GM23338 (cell line): ENCODE data around the gene FCHSD1. TPM values are rescaled to one million over a fixed set of nuclear protein-coding genes. Genes with fewer than 3 reads are reported as not detected.
"Not testable (repeated sequence)": the region's sequence is repeated elsewhere in the genome, so short reads cannot be mapped to it uniquely, and the experiment has no call there.

Source experiments
- ATAC-seq: fragments of 200-7000 bp; cut with Tn5 transposase; 3 replicates; pipeline ENCODE4 v1.9.1; 2020
- DNase-seq: peaks from one replicate; pipeline ENCODE4 v3.0.0-alpha.2; 2015; ENCODE audit warnings: low spot score
- H2AFZ ChIP-seq: fragments of 200-600 bp; sonication (generic); 2 replicates; pipeline ENCODE4 v1.8.0; 2016; ENCODE audit warnings: antibody characterized with exemption, mild to moderate bottlenecking, moderate library complexity
- H3F3A ChIP-seq: fragments of 200-600 bp; sonication (generic); replicated peaks from 2 replicates; pipeline ENCODE4 v1.8.0; 2017; ENCODE audit warnings: antibody characterized with exemption, mixed run types, low read depth
- H3K27ac ChIP-seq: fragments of 200-600 bp; sonication (generic); 2 replicates; pipeline ENCODE4 v1.6.1; 2016; ENCODE audit warnings: low read depth
- H3K27me3 ChIP-seq: fragments of 200-600 bp; sonication (generic); 2 replicates; pipeline ENCODE4 v1.8.0; 2016; ENCODE audit warnings: mild to moderate bottlenecking, mixed run types, moderate library complexity; ENCODE audit not compliant: insufficient read depth
- H3K36me3 ChIP-seq: fragments of 200-600 bp; sonication (generic); 2 replicates; pipeline ENCODE4 v1.8.0; 2016; ENCODE audit warnings: mild to moderate bottlenecking; ENCODE audit not compliant: insufficient read depth
- H3K4me1 ChIP-seq: fragments of 200-600 bp; sonication (generic); 2 replicates; pipeline ENCODE4 v1.8.0; 2016; ENCODE audit warnings: mild to moderate bottlenecking, moderate library complexity; ENCODE audit not compliant: insufficient read depth
- H3K4me2 ChIP-seq: fragments of 200-600 bp; sonication (generic); 2 replicates; pipeline ENCODE4 v1.7.1; 2017; ENCODE audit warnings: mixed run types
- H3K4me3 ChIP-seq: fragments of 200-600 bp; sonication (generic); 2 replicates; pipeline ENCODE4 v1.6.1; 2016; ENCODE audit warnings: mixed run types
- H3K79me2 ChIP-seq: fragments of 200-600 bp; sonication (generic); replicated peaks from 2 replicates; pipeline ENCODE4 v1.8.0; 2017; ENCODE audit warnings: mild to moderate bottlenecking; ENCODE audit not compliant: insufficient read depth
- H3K9me2 ChIP-seq: fragments of 200-600 bp; sonication (generic); 2 replicates; pipeline ENCODE4 v1.8.0; 2017; ENCODE audit not compliant: insufficient read depth
- H4K20me1 ChIP-seq: fragments of 200-600 bp; sonication (generic); replicated peaks from 2 replicates; pipeline ENCODE4 v1.8.0; 2017; ENCODE audit warnings: mild to moderate bottlenecking; ENCODE audit not compliant: insufficient read depth
- H3K27ac Mint-ChIP-seq: 2 replicates; pipeline ENCODE4 v1.8.0; 2020; ENCODE audit warnings: inconsistent platforms, mild to moderate bottlenecking, moderate library complexity, mixed read lengths
- H3K27me3 Mint-ChIP-seq: 3 replicates; pipeline ENCODE4 v1.8.0; 2022; ENCODE audit warnings: low read depth, mild to moderate bottlenecking, moderate library complexity, mixed read lengths, inconsistent platforms; ENCODE audit not compliant: insufficient read depth, poor library complexity
- H3K36me3 Mint-ChIP-seq: 3 replicates; pipeline ENCODE4 v1.8.0; 2021; ENCODE audit warnings: low read depth, mild to moderate bottlenecking, inconsistent platforms, moderate library complexity, mixed read lengths
- H3K4me1 Mint-ChIP-seq: 3 replicates; pipeline ENCODE4 v1.8.0; 2020; ENCODE audit warnings: mild to moderate bottlenecking, inconsistent platforms, mixed read lengths
- H3K4me3 Mint-ChIP-seq: 3 replicates; pipeline ENCODE4 v1.8.0; 2021; ENCODE audit warnings: moderate library complexity, mild to moderate bottlenecking, inconsistent platforms, mixed read lengths
- H3K9me3 Mint-ChIP-seq: 3 replicates; pipeline ENCODE4 v1.8.0; 2020; ENCODE audit warnings: moderate library complexity, mild to moderate bottlenecking, inconsistent platforms, mixed read lengths
- CREB1 ChIP-seq: fragments of 250-450 bp; sonication (Bioruptor Pico); IDR thresholded peaks from 2 replicates; pipeline ENCODE4 v1.5.0; 2020; ENCODE audit warnings: low read depth, mild to moderate bottlenecking, moderate library complexity
- EZH2 ChIP-seq: fragments of 200-600 bp; sonication (generic); IDR thresholded peaks from one replicate; pipeline ENCODE4 v1.8.0; 2017; ENCODE audit warnings: antibody characterized with exemption, mild to moderate bottlenecking, low read depth; ENCODE audit not compliant: unreplicated experiment
- JUNB ChIP-seq: IDR thresholded peaks from one replicate; pipeline ENCODE4 v1.6.1; 2016; ENCODE audit warnings: antibody characterized with exemption; ENCODE audit not compliant: unreplicated experiment
- NANOG ChIP-seq: IDR thresholded peaks from 2 replicates; pipeline ENCODE4 v1.6.1; 2016; ENCODE audit warnings: antibody characterized with exemption, borderline replicate concordance
- POLR2AphosphoS5 ChIP-seq: IDR thresholded peaks from 2 replicates; pipeline ENCODE4 v1.6.1; 2016; ENCODE audit warnings: antibody characterized with exemption, low read depth
- STAT1 ChIP-seq: IDR thresholded peaks from one replicate; pipeline ENCODE4 v1.6.1; 2016; ENCODE audit warnings: antibody characterized with exemption; ENCODE audit not compliant: unreplicated experiment
- ZNF114 ChIP-seq: fragments of 250-450 bp; sonication (Bioruptor Pico); IDR thresholded peaks from 2 replicates; pipeline ENCODE4 v1.5.0; 2020; ENCODE audit warnings: mild to moderate bottlenecking, moderate library complexity
- ZNF331 ChIP-seq: fragments of 250-450 bp; sonication (Bioruptor Pico); IDR thresholded peaks from 2 replicates; pipeline ENCODE4 v1.5.0; 2020; ENCODE audit warnings: low read depth, mild to moderate bottlenecking, moderate library complexity
- polyA plus RNA-seq: library from polyadenylated mRNA; unstranded; fragments of >200 nt; fragmentation: Nextera tagmentation; extraction: Ambion mirVana; gene quantifications from 2 replicates; pipeline ENCODE4 v1.2.1, GENCODE V29; 2016
- total RNA-seq: library from RNA; depleted of rRNA; stranded (reverse); fragments of >200 nt; shearing (Covaris generic); gene quantifications from 2 replicates; pipeline ENCODE4 v1.2.3, GENCODE V29; 2014
- TF ChIP-seq, protein P1 (sequence below): IDR thresholded peaks from one replicate; pipeline ENCODE4 v1.6.1; 2018; ENCODE audit warnings: antibody characterized with exemption; ENCODE audit not compliant: unreplicated experiment
- TF ChIP-seq, protein P2 (sequence below): IDR thresholded peaks from 2 replicates; pipeline ENCODE4 v1.6.1; 2016; ENCODE audit warnings: antibody characterized with exemption
- TF ChIP-seq, protein P3 (sequence below), 2 experiments: fragments of 200-600 bp in 1 of 2; sonication (generic) in 1 of 2; conservative IDR thresholded peaks; 2 replicates each; pipeline versions ENCODE4 v1.5.1 to v1.6.1; 2016 to 2017; ENCODE audit warnings: antibody characterized with exemption in 2 of 2, low read depth in 2 of 2, mild to moderate bottlenecking in 2 of 2, moderate library complexity in 1 of 2

Gene FCHSD1
- total and polyA plus RNA-seq, 2 experiments from 2014 or later, result 24.7 to 46.6 TPM

DNA sequence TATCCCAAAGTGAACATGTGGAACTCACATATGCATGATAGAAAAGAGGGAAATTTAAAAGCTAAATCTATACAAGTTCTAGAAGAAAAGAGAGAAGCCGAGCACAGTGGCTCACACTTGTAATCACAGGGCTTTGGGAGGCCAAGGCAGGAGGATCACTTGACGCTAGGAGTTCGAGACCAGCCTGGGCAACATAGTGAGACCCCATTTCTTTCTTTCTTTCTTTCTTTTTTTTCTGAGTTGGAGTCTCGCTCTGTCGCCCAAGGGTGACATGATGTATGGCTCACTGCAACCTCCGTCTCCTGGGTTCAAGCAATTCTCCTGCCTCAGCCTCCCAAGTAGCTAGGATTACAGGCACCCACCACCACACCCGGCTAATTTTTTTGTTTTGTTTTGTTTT, 41.3 kb downstream of the FCHSD1 start:
- Histone ChIP-seq H3K79me2 (peaks cover 100% of the 10 kb centered on the region), H3K4me1 (peaks cover 20% of the 10 kb centered on the region), H4K20me1 (peaks cover 27% of the 10 kb centered on the region)
- H3K36me3 Mint-ChIP-seq, DNase-seq, H3K36me3 ChIP-seq, H3K27me3 Mint-ChIP-seq, H3F3A ChIP-seq, H3K27ac Mint-ChIP-seq, H3K9me2 ChIP-seq, H3K27me3 ChIP-seq, H3K4me2 ChIP-seq, H3K9me3 Mint-ChIP-seq, H2AFZ ChIP-seq, ATAC-seq, H3K27ac ChIP-seq, H3K4me3 Mint-ChIP-seq, H3K4me3 ChIP-seq: not testable (repeated sequence)
- H3K4me1 Mint-ChIP-seq, result peaks cover 22% of the 10 kb centered on the region

DNA sequence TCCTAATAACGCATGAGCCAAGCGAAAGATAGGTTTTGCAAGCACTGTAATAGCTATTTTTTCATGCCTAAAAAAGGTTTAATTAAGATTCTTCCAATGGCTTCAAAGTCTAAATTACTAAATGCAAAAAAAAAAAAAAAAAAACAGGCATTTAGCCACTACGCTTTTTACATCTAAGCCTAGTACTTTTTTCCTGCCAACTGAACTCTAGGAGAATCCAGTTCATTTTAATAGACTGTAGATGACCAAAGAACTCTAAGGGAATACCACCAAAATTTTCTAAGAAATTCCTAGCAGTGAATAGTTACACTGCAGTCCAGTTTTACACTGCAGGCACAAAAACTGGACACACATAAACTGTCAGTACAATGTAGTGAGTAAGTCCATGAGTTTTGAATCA, 42.2 kb downstream of the FCHSD1 start:
- Histone ChIP-seq H3K36me3 (no peaks in the 10 kb centered on the region), H3K4me1 (peaks cover 11% of the 10 kb centered on the region), H3K4me3 (no peak overlapping the region), H3K9me2 (no peaks in the 10 kb centered on the region), H3K27me3 (no peaks in the 10 kb centered on the region), H3K79me2 (peaks cover 100% of the 10 kb centered on the region), H2AFZ (no peak overlapping the region), H4K20me1 (peaks cover 24% of the 10 kb centered on the region), H3F3A (no peaks in the 10 kb centered on the region), H3K27ac (no peak overlapping the region), H3K4me2 (no peak overlapping the region)
- Mint-ChIP-seq H3K36me3 (peaks cover 4% of the 10 kb centered on the region; the same call in 1 of the 3 replicates), H3K4me1 (peaks cover 20% of the 10 kb centered on the region), H3K27ac (no peak overlapping the region), H3K27me3 (no peaks in the 10 kb centered on the region), H3K4me3 (no peak overlapping the region), H3K9me3 (no peaks in the 10 kb centered on the region)
- DNase-seq, result no peak
- TF ChIP-seq, protein P1, sequence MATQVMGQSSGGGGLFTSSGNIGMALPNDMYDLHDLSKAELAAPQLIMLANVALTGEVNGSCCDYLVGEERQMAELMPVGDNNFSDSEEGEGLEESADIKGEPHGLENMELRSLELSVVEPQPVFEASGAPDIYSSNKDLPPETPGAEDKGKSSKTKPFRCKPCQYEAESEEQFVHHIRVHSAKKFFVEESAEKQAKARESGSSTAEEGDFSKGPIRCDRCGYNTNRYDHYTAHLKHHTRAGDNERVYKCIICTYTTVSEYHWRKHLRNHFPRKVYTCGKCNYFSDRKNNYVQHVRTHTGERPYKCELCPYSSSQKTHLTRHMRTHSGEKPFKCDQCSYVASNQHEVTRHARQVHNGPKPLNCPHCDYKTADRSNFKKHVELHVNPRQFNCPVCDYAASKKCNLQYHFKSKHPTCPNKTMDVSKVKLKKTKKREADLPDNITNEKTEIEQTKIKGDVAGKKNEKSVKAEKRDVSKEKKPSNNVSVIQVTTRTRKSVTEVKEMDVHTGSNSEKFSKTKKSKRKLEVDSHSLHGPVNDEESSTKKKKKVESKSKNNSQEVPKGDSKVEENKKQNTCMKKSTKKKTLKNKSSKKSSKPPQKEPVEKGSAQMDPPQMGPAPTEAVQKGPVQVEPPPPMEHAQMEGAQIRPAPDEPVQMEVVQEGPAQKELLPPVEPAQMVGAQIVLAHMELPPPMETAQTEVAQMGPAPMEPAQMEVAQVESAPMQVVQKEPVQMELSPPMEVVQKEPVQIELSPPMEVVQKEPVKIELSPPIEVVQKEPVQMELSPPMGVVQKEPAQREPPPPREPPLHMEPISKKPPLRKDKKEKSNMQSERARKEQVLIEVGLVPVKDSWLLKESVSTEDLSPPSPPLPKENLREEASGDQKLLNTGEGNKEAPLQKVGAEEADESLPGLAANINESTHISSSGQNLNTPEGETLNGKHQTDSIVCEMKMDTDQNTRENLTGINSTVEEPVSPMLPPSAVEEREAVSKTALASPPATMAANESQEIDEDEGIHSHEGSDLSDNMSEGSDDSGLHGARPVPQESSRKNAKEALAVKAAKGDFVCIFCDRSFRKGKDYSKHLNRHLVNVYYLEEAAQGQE, result no peak
- TF ChIP-seq POLR2AphosphoS5, result no peak
- TF ChIP-seq ZNF114, result no peak
- TF ChIP-seq, protein P2, sequence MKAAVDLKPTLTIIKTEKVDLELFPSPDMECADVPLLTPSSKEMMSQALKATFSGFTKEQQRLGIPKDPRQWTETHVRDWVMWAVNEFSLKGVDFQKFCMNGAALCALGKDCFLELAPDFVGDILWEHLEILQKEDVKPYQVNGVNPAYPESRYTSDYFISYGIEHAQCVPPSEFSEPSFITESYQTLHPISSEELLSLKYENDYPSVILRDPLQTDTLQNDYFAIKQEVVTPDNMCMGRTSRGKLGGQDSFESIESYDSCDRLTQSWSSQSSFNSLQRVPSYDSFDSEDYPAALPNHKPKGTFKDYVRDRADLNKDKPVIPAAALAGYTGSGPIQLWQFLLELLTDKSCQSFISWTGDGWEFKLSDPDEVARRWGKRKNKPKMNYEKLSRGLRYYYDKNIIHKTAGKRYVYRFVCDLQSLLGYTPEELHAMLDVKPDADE, result no peak
- no peak for TF ChIP-seq ZNF331
- ATAC-seq, result no peak

DNA sequence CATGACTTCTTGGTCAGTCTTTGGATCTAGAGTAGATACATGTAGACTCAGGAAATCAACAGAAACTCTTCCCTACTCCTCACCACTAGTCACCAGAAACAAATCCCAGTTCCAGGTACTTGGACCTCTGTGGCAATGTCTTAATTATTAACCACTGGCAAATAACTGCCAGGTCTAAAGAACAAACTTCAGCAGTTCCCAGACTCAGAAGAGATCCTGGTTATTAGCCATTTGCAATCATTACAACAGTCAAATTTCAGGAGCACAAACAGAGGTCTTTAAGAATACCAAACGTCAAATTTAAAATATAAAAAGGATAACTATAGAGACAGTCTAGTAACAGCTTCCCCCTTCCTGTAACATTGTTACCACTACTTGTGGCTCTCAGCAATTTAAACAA, 42.7 kb downstream of the FCHSD1 start:
- peaks cover 4% of the 10 kb centered on the region; the same call in 1 of the 3 replicates for H3K36me3 Mint-ChIP-seq
- no peak overlapping the region for H3K4me2 ChIP-seq
- no peaks in the 10 kb centered on the region for H3F3A ChIP-seq
- no peak overlapping the region for H3K27ac ChIP-seq
- no peaks in the 10 kb centered on the region for H3K27me3 Mint-ChIP-seq
- no peak for ATAC-seq
- peaks cover 22% of the 10 kb centered on the region for H4K20me1 ChIP-seq
- TF ChIP-seq NANOG, result no peak
- TF ChIP-seq, protein P3, sequence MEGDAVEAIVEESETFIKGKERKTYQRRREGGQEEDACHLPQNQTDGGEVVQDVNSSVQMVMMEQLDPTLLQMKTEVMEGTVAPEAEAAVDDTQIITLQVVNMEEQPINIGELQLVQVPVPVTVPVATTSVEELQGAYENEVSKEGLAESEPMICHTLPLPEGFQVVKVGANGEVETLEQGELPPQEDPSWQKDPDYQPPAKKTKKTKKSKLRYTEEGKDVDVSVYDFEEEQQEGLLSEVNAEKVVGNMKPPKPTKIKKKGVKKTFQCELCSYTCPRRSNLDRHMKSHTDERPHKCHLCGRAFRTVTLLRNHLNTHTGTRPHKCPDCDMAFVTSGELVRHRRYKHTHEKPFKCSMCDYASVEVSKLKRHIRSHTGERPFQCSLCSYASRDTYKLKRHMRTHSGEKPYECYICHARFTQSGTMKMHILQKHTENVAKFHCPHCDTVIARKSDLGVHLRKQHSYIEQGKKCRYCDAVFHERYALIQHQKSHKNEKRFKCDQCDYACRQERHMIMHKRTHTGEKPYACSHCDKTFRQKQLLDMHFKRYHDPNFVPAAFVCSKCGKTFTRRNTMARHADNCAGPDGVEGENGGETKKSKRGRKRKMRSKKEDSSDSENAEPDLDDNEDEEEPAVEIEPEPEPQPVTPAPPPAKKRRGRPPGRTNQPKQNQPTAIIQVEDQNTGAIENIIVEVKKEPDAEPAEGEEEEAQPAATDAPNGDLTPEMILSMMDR (conservative IDR thresholded peaks at IDR 0.05; ENCODE audit: low read depth in 2 of 2), result no peak
- no peak for TF ChIP-seq ZNF331
- no peak for TF ChIP-seq POLR2AphosphoS5
- TF ChIP-seq JUNB, result no peak
- TF ChIP-seq EZH2, result no peak
- TF ChIP-seq CREB1, result no peak
- TF ChIP-seq STAT1, result no peak
- TF ChIP-seq, protein P2, result no peak
- no peaks in the 10 kb centered on the region for H3K9me2 ChIP-seq
- peaks cover 100% of the 10 kb centered on the region for H3K79me2 ChIP-seq
- DNase-seq, result no peak
- no peaks in the 10 kb centered on the region for H3K27me3 ChIP-seq
- no peak overlapping the region for H3K4me3 ChIP-seq
- H3K9me3 Mint-ChIP-seq, result no peaks in the 10 kb centered on the region
- peaks cover 6% of the 10 kb centered on the region for H3K4me1 ChIP-seq
- H3K27ac Mint-ChIP-seq, result no peak overlapping the region
- H3K4me3 Mint-ChIP-seq, result no peak overlapping the region
- no peaks in the 10 kb centered on the region for H3K36me3 ChIP-seq
- H2AFZ ChIP-seq, result no peak overlapping the region
- H3K4me1 Mint-ChIP-seq, result peaks cover 16% of the 10 kb centered on the region
